SHP77 treated with DMSO at 0.1 percent for 48 hours (cell line): ENCODE results near the gene TRABD2B.

Experiments used
- DNase-seq: peaks from one replicate; lab custom pipeline; 2025; lab: John Stamatoyannopoulos, UW

The TRABD2B gene

DNA sequence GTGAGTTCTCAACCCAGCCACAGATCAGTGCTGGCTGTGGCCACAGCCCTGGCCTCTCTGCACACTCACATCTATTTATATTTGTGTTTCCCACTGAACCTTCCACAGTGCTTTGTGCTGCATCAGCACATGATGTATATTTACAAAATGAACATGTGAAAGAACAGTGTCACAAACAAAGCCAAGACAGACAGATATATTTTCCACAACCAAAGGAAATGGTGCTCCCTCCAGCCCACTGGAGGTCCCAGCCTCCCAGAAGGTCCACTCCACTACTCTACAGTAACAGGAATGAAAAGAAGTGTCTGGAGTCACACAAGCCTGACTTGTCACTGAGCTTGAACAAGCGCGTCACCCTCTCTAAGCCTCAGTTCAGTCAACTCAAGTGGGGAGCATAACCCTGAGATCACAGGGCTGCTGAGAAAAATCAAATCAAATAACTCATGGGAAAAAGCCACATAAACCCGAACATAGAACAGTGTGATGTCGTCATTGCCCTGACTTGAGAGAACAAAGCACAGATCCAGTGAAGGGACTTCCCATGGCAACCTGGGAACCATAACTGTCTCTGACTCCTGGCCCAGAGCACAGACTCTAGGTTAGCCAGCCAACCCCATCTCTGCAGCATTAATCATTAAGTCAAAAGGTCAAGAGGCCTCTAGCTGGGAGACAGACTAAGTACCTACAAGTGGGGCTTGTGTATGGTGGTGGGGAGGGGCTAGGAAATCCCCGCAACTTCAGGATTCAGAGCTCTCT is 121.2 kb downstream of the TRABD2B start:
- DNase-seq: no peak

DNA sequence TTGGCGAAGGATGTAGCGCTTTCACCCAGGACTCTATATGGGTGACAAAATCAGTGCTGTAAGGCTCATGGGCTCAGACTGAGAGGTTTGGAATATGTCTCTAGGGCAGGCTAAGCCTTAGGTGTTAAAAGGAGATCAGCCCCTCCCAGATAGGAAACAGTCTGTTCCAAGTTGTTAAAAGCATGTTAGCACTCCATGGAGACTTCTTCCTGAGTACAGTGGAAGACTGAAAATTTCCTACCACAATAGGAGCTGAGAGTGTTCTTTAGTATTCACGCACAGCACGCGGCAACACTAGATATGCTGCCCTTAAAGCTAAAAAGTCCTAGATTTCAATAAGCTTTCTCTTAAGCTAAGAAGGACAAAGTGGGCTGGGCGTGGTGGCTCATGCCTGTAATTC is 122.1 kb downstream of the TRABD2B start:
- no peak for DNase-seq

DNA sequence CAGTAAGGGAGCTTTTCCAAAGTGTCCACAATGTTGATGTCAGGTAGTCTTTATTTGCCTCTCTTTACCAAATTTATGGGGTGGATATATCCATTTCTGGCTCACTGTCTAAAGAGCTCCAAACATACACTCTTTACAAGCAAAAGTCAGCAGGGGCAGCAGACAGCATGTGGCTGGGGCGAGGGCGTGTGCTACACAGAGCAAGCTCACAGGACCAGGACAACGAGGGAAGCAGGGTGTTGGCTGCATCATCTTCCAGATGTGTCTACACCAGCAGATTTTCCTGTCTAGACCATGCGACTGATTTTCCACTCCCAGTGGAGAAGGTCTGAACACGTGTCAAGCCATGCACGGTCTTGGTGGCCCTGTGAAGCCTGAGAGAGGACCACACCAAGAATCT is 123.8 kb downstream of the TRABD2B start:
- no peak for DNase-seq

DNA sequence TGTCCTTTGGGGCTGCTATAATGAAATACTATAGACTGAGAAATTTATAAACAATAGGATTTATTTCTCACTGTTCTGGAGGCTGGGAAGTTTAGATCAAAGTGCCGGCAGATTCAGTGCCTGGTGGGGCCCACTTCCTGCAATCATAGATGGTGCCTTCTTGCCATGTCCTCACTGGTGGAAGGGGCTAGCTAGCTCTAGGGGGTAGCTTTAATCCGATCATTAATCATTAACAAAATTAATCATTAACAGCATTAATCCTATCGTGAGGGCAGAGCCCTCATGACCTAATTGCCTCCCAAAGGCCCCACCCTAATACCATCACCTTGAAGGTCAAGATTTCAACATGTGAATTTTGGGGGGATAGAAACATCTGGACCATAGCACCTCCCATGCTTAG is 124.3 kb downstream of the TRABD2B start:
- no peak for DNase-seq

DNA sequence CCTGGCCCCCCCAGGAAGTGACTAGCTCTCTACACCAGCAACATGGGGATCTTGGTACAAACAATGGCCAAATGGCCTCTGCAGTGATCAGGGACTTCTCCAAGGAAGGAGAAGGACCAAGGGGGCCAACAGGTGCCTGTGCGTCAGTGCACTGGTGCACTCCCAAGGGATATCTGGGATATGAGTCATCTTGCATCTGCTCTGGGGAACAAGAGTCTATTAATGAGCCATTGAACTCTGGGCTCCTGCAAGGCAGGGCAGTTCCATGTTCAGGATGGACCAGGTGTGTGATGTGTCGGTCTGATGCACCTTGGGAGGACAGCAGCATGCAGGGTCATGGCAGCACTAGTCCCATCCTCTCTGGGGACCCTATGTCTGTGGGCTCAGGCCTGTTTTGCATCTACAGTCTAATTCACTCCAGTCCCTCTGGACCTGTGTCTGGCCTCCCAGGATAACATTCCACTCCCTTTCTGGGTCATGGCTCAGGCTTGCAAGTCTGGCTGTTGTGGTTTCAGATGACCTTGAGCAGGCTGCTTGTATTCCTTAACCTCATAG is 125.3 kb downstream of the TRABD2B start:
- DNase-seq: no peak

DNA sequence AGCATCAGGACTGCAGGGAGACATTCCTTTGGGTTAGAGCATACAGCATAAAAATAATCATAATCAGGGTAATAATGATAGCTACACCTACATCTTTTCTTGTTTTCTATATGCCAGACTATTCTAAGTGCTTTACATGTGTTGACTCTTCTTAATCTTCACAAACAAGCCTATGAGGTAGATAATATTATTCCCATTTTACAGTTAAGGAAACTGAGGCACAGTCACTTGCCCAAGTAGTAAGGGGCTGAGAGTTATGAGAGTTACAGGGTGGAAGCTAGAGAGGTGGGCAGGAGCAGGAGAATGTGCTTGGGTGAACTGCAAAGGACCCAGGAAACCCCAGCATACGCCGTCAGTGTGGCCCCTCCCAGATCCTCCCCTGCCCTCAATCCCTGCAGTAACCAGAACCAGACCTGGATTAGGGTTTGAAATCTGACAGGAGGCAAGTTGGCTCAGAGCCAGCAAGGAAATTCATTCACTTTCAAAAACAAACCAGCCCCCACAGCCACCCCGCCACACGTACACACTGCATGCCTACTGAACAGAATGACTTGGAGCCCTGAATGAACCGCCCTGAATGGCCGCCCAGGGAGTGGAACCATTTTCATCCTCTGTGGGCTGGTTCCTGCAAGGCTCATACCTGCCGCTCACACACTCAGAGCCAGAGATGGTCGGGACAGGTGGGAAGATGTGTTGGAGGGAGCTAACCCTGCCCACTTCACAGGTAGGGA is 126.1 kb downstream of the TRABD2B start:
- no peak for DNase-seq

DNA sequence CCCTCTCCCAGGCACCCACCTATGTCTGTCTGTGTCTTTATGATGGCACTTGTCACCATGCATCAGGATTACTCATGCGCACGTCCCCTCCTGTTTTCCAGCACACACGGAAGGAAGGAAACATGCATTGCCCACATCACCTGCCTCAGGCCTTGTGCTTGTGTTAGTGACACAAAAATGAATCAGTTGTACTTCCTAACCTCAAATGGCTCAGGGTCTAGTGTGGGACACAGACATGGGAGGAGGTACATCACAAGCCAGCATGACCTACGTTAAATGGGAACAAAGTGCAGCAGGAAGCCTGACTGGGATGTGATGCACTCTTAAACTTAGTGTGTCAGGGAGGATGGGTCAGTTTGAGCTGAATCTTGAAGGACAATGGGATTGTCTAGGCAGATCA is 126.7 kb downstream of the TRABD2B start:
- no peak for DNase-seq

DNA sequence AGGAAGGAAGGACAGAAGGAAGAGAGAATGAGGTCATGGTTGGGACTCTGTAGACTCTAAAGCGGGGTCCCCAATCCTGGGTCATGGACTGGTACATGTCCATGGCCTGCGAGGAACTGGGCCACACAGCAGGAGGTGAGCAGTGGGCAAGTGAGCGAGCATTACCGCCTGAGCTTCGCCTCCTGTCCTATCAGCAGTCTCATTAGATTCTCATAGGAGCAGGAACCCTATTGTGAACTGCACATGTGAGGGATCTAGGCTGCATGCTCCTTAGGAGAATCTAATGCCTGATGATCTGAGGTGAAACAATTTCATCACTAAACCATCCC is 128.9 kb downstream of the TRABD2B start:
- no peak for DNase-seq

DNA sequence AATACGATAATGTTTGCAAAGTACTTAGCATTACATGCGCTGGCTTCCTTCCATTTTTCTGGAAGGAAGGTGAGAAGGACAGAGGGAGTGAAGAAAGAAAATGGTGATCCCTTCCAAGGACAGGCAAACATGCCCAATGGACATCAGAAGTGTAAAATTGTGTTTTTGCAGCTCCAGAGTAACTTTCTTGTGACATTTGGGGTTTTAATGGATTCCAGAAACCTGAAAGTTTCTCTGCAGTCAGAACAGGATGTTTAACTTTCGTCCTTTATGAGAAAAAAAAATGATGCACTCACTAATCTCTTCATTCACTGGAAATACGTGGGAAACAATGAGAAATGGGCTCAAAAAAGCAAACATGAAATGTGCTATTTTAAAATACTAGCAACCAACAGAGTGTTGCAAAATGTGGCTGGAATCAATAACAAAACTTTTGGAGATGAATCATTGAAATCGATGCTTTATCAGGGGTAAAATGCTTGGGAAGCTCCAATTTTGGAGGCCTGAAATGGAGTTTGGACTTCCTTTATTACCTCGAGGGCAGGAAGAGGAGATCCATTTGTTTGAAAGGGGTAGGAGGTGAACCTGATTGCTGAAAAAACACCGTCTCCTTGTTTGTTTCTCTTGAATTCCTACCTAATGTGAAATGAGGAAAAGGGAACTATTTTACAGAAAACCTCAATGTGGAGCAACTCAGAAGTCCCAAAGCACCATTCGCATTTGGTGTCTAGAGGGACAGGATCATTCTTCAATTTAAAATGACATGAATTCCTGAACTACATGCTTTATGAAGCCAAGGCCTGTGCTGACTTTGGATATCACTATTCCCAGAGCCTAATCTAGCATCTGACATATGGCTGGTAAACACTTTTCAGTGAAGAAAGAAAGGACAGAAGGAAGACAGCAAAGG is 129.5 kb downstream of the TRABD2B start:
- DNase-seq: no peak

DNA sequence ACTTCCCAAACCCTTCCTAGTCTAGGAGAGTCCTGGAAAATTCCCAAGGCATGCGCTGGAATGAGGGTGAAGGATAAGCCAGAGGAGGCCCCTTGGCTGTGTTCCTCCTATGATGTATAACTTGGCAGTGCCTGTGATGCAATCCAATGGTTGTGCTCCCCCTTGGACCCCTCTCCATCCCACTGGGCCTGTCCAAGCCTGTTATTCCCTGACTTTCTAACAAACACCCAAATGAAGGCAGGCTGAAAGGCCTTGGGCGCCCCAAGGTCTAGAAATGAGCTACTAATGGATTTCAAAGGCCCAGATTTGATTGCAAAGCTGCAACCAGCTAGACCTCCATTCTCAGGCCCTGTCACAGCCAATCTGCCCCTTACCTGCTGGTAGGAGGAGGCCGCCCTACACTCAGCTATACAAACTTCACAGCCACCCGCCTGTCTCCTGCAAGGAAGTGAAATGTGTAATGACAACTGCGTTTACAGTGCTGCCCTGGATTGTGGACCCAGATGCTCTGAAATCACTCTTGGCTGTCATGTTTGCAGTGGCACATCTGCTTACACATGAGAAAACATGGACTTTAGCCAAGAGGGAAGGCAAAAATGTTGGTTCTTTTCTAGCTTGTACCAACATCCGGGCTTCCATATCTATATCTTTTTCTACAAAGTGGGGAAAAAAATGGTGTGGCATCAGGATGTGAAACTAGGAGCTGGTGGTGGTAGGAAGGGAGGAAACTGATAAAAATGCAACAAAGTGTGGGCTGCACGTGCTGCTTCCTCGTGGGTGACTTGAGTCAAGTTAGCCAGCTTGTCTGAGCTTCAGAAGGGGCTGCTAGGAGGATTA is 130.4 kb downstream of the TRABD2B start:
- no peak for DNase-seq

DNA sequence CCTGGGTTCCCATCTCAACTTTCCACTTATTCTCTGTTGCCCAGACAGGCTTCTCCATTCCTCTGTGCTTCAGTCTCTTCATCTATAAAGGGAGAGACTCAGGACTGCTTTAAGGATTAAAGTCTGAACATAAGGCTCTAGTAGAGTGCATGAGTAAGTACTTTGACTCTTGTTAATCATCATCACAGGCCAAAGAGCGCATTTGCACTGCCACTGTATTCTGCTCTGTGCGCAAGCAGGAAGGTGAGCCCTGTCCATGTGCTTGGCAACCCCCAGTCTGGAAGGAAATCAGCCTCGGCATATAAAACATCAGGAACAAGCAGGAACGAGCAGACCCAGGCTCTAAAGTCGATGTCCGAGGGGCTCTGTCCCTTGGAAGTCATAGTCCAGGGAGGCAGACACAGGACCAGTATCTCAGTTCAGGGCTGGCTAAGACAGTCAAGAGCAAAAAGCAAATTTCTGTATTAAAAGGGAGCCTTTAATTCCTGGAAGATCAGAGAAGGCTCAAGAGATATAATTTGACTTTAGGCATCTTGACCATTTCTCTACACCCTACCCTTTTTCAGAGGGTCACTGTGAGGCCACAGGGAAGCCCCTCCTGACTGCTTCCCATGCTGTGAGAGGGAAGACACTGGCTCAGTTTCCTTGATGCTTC is 131.2 kb downstream of the TRABD2B start:
- no peak for DNase-seq

DNA sequence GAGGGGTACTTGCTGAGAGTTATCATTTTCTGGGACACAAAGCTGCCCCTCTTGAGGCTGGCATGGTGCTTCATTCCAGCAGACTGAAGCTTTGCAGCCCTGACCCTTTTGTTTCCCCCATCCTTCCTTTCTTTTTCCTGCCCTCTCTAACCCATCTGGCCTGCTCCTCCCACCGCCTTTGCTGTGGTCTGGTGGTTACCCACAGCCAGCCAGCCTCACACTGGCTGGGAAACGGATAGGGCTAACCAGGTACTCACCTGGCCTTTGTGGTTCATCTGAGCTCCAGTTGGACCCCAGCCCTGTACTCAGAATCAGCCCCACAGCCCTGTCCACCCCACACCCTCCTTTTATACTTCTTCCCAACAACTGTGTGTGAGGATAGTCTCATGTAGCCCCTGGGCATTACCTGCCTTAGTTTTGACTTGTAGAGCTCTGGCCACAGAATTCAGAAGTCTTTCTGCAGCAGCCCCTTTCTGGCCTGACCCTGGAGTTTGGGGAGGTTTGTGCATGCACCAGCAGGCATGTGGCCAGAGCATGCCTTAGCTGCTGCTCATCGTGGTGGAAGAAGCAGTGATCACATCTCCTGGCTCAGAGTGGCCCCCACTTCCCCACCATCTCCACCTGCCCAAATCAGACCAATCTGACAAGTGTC is 138.0 kb downstream of the TRABD2B start:
- no peak for DNase-seq

DNA sequence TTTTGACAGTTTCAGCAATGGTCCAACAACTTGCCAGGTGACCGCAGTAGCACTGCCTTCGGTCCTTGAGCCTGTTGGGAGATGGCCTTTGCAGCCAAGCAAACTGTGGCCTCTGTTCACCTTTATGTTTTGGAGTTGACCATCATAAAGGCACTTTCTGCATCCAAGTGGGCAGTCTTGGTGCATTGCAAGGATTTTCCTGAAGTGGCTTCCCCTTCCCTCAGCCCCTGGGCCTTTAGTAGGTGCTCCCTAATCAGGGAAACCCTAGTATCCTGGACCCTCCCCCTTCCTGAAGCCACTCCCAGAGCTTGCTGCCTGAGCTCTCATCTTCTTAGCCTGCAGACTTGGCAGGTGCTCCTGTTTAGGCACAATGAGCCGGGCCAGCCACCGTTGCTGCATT is 140.2 kb downstream of the TRABD2B start:
- no peak for DNase-seq

DNA sequence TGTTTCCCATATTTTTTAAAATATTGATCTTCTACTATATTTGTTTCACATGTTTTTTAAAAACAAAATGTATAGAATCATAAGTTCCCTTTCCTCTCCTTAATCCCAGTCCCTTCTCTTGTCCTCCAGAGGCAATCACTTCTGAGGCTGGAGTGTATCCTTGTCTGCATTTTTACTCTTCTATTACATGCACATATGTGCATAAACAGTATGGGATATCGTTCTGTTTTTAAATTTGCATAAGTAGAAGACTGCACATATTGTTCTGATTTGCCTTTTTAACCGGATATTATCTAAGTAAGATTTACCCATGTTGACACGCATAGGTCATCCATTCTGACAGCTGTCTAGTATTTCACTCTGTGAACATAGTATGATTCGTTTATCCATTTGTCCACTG is 142.0 kb downstream of the TRABD2B start:
- no peak for DNase-seq

DNA sequence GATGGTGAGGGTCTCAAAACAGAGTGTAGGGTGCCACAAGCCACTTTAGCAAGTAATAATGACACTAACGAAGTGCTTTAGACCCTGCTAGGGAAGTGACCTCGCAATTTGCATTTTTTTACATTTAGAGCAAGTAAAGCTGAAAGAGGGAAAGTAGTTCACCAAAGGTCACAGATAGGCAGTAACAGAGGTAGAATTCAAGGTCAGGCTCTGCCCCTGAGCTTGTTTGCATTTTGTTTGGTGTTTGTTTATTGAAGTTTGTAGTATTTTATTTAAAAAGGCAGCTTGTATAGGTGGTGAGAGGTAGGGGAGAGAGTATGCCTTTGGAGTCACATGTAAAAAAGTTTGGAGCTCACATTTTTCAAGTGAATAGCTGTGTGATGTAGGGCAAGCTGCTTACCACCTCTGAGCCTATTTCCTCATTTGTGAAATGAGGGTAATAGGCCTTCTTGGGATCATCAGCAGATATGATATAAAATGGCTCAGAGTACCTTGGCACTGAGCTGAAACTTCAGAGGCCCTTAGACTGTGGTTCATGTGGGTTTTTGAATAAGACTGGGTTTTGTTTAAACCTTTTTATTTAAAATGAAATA is 142.5 kb downstream of the TRABD2B start:
- DNase-seq: no peak

DNA sequence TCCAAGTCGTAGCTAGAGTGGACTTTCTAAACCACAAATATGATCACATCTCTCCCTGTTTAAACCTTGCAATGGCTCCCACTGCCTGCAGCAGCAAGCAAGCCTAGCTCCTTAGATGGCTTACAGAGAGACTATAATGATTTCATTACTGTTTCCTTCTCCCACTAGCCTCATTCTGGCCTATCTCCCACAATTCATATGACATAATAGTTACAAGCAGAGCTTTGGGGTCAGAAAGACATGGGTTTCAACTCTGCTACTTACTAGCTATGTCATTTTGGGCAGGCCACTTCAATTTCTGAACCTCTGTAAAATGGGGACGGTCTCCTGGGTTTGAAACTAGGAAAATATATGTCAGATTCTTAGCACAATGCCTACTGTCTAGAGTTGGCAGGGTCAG is 143.3 kb downstream of the TRABD2B start:
- DNase-seq: no peak

DNA sequence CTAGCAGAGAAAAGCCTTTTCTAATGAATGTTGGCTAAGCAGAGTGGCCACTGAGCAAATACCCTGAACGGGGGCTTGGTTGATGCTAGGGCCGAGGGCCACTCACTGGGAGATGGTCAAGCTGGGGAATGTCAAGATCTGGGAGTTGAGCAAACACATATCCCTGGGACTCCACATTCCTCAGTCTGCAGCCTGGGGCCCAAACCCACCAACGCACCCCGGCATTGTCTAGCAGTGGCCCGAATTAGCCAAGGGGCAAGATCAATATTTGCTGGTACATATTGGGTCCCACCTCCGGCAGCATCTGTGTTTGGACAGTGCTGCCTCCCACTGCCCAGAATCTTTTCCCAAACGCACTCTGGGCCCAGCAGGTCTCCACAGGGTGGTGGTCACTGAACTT is 144.1 kb downstream of the TRABD2B start:
- no peak for DNase-seq

DNA sequence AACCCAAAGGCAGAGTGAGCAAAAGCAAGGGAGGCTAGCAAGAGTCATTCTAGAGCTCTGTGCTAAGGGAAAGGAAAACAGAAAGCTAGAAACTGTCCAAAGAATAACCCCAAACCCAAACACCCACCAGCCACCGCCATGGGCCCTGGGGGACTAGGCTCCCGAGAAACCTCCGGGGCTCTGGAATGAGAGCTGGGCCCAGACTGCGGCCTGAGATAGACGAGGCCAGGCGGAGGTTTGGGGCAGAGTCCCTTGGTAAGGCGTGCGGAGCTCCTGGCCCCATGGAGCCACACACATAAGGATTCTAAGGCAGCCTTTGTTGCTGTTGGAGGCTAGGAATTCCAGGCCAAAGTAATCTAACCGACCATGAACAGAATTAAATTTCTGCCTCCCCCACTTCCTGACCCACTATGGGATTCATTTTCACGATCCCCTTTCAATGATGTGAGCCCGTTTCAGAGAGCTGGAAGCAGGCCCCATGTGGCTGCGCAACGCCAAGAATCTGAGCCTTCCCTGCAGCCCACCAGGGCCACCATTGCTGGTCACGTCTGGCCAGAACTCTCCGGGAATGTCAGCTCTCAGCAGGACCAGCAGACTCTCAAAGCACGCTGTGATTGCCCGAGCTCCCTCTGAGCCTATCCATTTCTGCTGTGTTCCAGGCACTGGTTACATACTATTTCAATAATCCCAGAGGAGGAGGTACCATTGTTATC is 145.0 kb downstream of the TRABD2B start:
- DNase-seq: no peak

DNA sequence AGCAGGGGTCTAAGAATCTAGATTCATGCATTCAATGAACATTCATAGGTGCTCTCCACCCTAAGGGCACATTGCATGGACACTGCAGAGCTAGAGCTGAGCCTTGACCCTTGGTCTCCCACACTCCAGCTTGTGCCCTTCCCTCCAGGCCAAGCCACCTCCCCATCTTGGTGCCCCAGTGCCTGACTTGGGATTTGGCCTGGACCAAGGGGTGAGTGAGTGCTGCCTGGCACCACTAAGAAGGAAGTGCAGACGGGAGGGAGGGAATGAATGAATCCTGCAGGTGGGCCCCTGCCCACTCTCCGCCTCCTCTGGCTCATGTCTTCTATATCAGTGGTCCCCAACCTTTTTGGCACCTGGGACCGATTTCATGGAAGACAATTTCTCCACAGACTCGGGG is 146.7 kb downstream of the TRABD2B start:
- no peak for DNase-seq
